HepG2 (cell line): ENCODE measurements around the gene ZNF213. TPM values are rescaled to one million over a fixed set of nuclear protein-coding genes. Genes with fewer than 3 reads are reported as not detected.
A peak's percentile ranks its signal among the peaks of the same experiment; 100 is the strongest.

Source experiments
- FOSL2 ChIP-seq: sonication (generic); formaldehyde crosslinking; IDR thresholded peaks from 2 replicates; pipeline ENCODE4 v1.4.0; 2020; ENCODE audit warnings: missing genetic modification reagents
- GTF2F1 ChIP-seq: fragments of 150-350 bp; IDR thresholded peaks from 2 replicates; pipeline ENCODE4 v1.6.1; 2014; ENCODE audit warnings: low read length
- IRX3 ChIP-seq: sonication (generic); formaldehyde crosslinking; IDR thresholded peaks from 2 replicates; pipeline ENCODE4 v1.8.1; 2023; ENCODE audit warnings: mild to moderate bottlenecking, low read depth, missing genetic modification reagents, borderline replicate concordance
- MTF2 ChIP-seq: sonication (generic); formaldehyde crosslinking; IDR thresholded peaks from 2 replicates; pipeline ENCODE4 v1.5.0; 2020; ENCODE audit warnings: missing genetic modification reagents, borderline replicate concordance
- REL ChIP-seq: sonication (generic); formaldehyde crosslinking; conservative IDR thresholded peaks from 2 replicates; pipeline ENCODE4 v1.8.0; 2022; ENCODE audit warnings: mild to moderate bottlenecking, missing genetic modification reagents, moderate library complexity
- SOX13 ChIP-seq, 3 experiments: fragments of 450-650 bp in 1 of 3; sonication (generic) in 1 of 3; formaldehyde crosslinking in 1 of 3; IDR thresholded peaks in 2 of 3; conservative IDR thresholded peaks in 1 of 3; 2 replicates each; pipeline versions ENCODE4 v1.5.0 to v1.6.1; 2016 to 2020; ENCODE audit warnings: antibody characterized with exemption in 1 of 3, mild to moderate bottlenecking in 1 of 3, missing compliant biosample characterization in 1 of 3, missing genetic modification reagents in 1 of 3, moderate library complexity in 1 of 3
- TERF1 ChIP-seq: sonication (generic); formaldehyde crosslinking; IDR thresholded peaks from 2 replicates; pipeline ENCODE4 v1.8.0; 2022; ENCODE audit warnings: mild to moderate bottlenecking, missing genetic modification reagents, moderate library complexity
- THRA ChIP-seq: sonication (generic); formaldehyde crosslinking; IDR thresholded peaks from 2 replicates; pipeline ENCODE4 v1.4.0; 2020; ENCODE audit warnings: missing genetic modification reagents, borderline replicate concordance
- USF2 ChIP-seq, 2 experiments: sonication (generic) in 1 of 2; formaldehyde crosslinking in 1 of 2; IDR thresholded peaks; 2 replicates each; pipeline versions ENCODE4 v1.5.1 to v1.6.1; 2011 to 2020; ENCODE audit warnings: borderline replicate concordance in 1 of 2, low read depth in 1 of 2, low read length in 1 of 2, mild to moderate bottlenecking in 1 of 2, missing genetic modification reagents in 1 of 2, moderate library complexity in 1 of 2
- ZMYM3 ChIP-seq: sonication (generic); formaldehyde crosslinking; IDR thresholded peaks from 2 replicates; pipeline ENCODE4 v1.5.1; 2020; ENCODE audit warnings: mild to moderate bottlenecking, missing genetic modification reagents
- ZNF24 ChIP-seq: fragments of 450-650 bp; IDR thresholded peaks from 2 replicates; pipeline ENCODE4 v1.6.1; 2017; ENCODE audit warnings: antibody characterized with exemption, mild to moderate bottlenecking
- ZNF749 ChIP-seq: sonication (generic); formaldehyde crosslinking; IDR thresholded peaks from 2 replicates; pipeline ENCODE4 v1.8.0; 2022; ENCODE audit warnings: mild to moderate bottlenecking, missing genetic modification reagents, moderate library complexity, borderline replicate concordance
- polyA plus RNA-seq, 8 experiments: library from polyadenylated mRNA; depleted of rRNA in 3 of 8; stranded (reverse) in 7 of 8; unstranded in 1 of 8; fragments of >200 nt; fragmentation: Illumina TruSeq in 4 of 8; extraction: Trizol in 4 of 8; gene quantifications; 2 replicates each; pipeline versions ENCODE4 v1.2.1 to v1.2.3, GENCODE V29; 2011 to 2016; ENCODE audit warnings: low read depth in 4 of 8, missing spikeins in 1 of 8, mixed read lengths in 1 of 8; ENCODE audit not compliant: insufficient read depth in 1 of 8
- total RNA-seq, 5 experiments: library from RNA; depleted of rRNA; stranded (reverse); fragments of >200 nt; fragmentation: Illumina TruSeq; extraction: Trizol; gene quantifications; 2 replicates each; pipeline ENCODE4 v1.2.3, GENCODE V29; 2016; ENCODE audit warnings: low read depth in 1 of 5
- TF ChIP-seq, protein P1 (sequence below): sonication (generic); formaldehyde crosslinking; IDR thresholded peaks from 2 replicates; pipeline ENCODE4 v1.5.1; 2020; ENCODE audit warnings: missing genetic modification reagents, mild to moderate bottlenecking, borderline replicate concordance
- TF ChIP-seq, protein P2 (sequence below): sonication (generic); formaldehyde crosslinking; IDR thresholded peaks from 2 replicates; pipeline ENCODE4 v1.4.0; 2020; ENCODE audit warnings: missing genetic modification reagents, borderline replicate concordance

Gene ZNF213
- total and polyA plus RNA-seq, 2 of the 13 experiments (the other 11 are each of a cell fraction or from before 2014, with no cell fraction given): 0.59 to 0.97 TPM

DNA sequence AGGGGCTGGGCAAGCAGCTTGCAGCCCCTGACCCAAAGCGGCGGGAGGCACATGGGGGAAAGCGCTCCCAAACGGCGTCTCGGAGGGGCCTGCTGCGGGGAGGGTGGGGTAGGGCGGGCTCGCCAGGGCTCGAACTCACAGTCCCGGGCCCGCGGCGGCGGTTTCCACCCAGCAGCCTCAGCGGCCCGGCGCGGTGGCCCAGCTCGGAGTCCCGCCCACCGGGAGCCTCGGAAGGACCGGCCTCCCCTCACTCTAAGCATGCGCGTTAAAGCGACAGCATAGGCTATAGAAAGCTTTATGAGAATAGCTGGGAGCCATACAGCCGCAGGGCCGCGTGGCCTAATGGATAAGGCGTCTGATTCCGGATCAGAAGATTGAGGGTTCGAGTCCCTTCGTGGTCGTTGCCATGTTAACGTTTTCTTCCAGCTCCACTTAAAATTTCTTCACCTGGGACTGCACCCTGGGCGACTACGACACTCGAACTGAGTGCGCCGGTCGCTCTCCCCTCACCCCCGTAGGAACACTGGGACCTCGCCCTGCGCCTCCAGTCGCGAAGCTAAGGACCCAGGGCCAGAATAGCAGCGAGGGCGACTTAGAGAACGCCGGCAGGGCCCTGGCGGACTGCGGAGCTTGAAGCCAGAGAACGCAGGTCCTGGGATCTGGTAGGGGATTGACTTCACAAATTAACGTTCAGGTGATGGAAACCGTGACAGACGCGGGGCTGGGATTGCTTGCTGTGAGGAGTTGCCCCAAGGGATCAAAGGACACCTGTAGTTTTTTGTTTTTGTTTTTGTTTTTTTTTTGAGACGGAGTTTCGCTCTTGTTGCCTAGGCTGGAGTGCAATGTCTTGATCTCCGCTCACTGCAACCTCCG, 15.8 kb downstream of the ZNF213 start (continued):
- TF ChIP-seq IRX3 (CRISPR knock-in tag): no peak
- TF ChIP-seq ZMYM3 (CRISPR knock-in tag): peak; percentile 39; the same call in 1 of the 2 replicates
- TF ChIP-seq, protein P1, sequence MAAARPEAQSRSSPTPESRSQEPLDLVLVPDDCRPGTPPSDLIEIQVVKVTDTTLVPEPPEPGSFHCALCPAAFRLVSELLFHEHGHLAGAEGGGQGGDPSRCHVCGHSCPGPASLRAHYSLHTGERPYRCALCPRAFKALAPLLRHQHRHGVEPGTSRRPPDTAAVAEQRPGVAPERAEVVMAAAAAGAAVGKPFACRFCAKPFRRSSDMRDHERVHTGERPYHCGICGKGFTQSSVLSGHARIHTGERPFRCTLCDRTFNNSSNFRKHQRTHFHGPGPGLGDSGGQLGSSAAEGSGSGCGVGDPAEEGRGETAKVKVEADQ (CRISPR knock-in tag): peak; percentile 41; the same call in 1 of the 2 replicates
- TF ChIP-seq GTF2F1: 0 out of 2 replicates have a peak, but pooled peaks have one; percentile 63
- TF ChIP-seq TERF1: no peak
- no peak; the same call in 1 of the 2 replicates for TF ChIP-seq THRA (CRISPR knock-in tag)
- peak; percentile 40 for TF ChIP-seq FOSL2 (CRISPR knock-in tag)
- no peak; the same call in 1 of the 2 replicates for TF ChIP-seq SOX13 (IDR thresholded peaks at IDR 0.05)
- peak in 1 of 2 experiments; percentile 63; a peak in 2 of 4 replicates for TF ChIP-seq SOX13 (CRISPR knock-in tag; conservative IDR thresholded peaks at IDR 0.05 in 1 of 2, IDR thresholded peaks at IDR 0.05 in 1 of 2)
- TF ChIP-seq, protein P2, sequence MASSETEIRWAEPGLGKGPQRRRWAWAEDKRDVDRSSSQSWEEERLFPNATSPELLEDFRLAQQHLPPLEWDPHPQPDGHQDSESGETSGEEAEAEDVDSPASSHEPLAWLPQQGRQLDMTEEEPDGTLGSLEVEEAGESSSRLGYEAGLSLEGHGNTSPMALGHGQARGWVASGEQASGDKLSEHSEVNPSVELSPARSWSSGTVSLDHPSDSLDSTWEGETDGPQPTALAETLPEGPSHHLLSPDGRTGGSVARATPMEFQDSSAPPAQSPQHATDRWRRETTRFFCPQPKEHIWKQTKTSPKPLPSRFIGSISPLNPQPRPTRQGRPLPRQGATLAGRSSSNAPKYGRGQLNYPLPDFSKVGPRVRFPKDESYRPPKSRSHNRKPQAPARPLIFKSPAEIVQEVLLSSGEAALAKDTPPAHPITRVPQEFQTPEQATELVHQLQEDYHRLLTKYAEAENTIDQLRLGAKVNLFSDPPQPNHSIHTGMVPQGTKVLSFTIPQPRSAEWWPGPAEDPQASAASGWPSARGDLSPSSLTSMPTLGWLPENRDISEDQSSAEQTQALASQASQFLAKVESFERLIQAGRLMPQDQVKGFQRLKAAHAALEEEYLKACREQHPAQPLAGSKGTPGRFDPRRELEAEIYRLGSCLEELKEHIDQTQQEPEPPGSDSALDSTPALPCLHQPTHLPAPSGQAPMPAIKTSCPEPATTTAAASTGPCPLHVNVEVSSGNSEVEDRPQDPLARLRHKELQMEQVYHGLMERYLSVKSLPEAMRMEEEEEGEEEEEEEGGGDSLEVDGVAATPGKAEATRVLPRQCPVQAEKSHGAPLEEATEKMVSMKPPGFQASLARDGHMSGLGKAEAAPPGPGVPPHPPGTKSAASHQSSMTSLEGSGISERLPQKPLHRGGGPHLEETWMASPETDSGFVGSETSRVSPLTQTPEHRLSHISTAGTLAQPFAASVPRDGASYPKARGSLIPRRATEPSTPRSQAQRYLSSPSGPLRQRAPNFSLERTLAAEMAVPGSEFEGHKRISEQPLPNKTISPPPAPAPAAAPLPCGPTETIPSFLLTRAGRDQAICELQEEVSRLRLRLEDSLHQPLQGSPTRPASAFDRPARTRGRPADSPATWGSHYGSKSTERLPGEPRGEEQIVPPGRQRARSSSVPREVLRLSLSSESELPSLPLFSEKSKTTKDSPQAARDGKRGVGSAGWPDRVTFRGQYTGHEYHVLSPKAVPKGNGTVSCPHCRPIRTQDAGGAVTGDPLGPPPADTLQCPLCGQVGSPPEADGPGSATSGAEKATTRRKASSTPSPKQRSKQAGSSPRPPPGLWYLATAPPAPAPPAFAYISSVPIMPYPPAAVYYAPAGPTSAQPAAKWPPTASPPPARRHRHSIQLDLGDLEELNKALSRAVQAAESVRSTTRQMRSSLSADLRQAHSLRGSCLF (CRISPR knock-in tag): no peak; the same call in 1 of the 2 replicates
- TF ChIP-seq ZNF749 (CRISPR knock-in tag): peak; percentile 72; the same call in 1 of the 2 replicates
- no peak for TF ChIP-seq MTF2
- TF ChIP-seq REL (CRISPR knock-in tag): no peak; the same call in 1 of the 2 replicates
- TF ChIP-seq ZNF24: peak; percentile 99
- TF ChIP-seq USF2 (IDR thresholded peaks at IDR 0.05; ENCODE audit: low read depth, low read length): no peak
- TF ChIP-seq USF2 (CRISPR knock-in tag; IDR thresholded peaks at IDR 0.05; ENCODE audit: borderline replicate concordance): no peak
